Choroid plexus epithelial cell (primary cell): ENCODE data around the gene FAM193A.

Experiments
- DNase-seq: peaks from one replicate; pipeline ENCODE4 v3.0.0-alpha.2; 2010; ENCODE audit warnings: low read depth
- H3K4me3 ChIP-seq: 2 replicates; pipeline ENCODE4 v1.5.1; 2011; ENCODE audit warnings: low read depth, mild to moderate bottlenecking, control low read depth, low read length, moderate library complexity
- CTCF ChIP-seq: conservative IDR thresholded peaks from 2 replicates; pipeline ENCODE4 v1.5.1; 2011; ENCODE audit warnings: low read depth, mild to moderate bottlenecking, control low read depth, inconsistent platforms, low read length, moderate library complexity

The FAM193A gene

GRCh38 chr4:2685541-2685940, 149.1 kb downstream of the FAM193A start:
- TF ChIP-seq CTCF: no peak
- H3K4me3 ChIP-seq: no peak overlapping the region
- no peak for DNase-seq

- no peak overlapping the region for H3K4me3 ChIP-seq
- peak; percentile 25 for DNase-seq
- no peak for TF ChIP-seq CTCF
Measured at GRCh38 chr4:2686379-2687265, 150.2 kb downstream of the FAM193A start.

- TF ChIP-seq CTCF: no peak
- DNase-seq: no peak
- H3K4me3 ChIP-seq: no peak overlapping the region
Measured at GRCh38 chr4:2688281-2688680, 151.8 kb downstream of the FAM193A start.

GRCh38 chr4:2688697-2689096, 152.2 kb downstream of the FAM193A start:
- no peak for DNase-seq
- no peak overlapping the region for H3K4me3 ChIP-seq
- TF ChIP-seq CTCF: no peak

GRCh38 chr4:2689114-2689513, 152.7 kb downstream of the FAM193A start:
- TF ChIP-seq CTCF: peak; percentile 3
- DNase-seq: no peak
- H3K4me3 ChIP-seq: no peak overlapping the region

- TF ChIP-seq CTCF: no peak
- no peak for DNase-seq
- H3K4me3 ChIP-seq: no peak overlapping the region
Measured at GRCh38 chr4:2689825-2690700, 153.6 kb downstream of the FAM193A start.
